CD4-positive, alpha-beta memory T cell (primary cell): ENCODE results near the gene ADCY5. TPM values are rescaled to one million over a fixed set of nuclear protein-coding genes. Genes with fewer than 3 reads are reported as not detected.

Source experiments
- CTCF ChIA-PET: fragments of 350-600 bp; sonication (Branson Sonifier 250); formaldehyde crosslinking; loops from one replicate; lab custom pipeline; 2021; ENCODE audit warnings: inconsistent platforms; ENCODE audit not compliant: partially characterized antibody; lab: Charles Lee
- POLR2A ChIA-PET: fragments of 350-600 bp; sonication (Branson Sonifier 250); formaldehyde crosslinking; loops from one replicate; lab custom pipeline; 2021; ENCODE audit not compliant: partially characterized antibody; lab: Charles Lee
- DNase-seq, 5 donors: peaks; one replicate each; pipeline versions ENCODE4 v3.0.0 to v3.0.0-alpha.2; 2020 to 2022; ENCODE audit warnings: mixed read lengths in 1 of 5
- H3K27ac ChIP-seq: one replicate; pipeline ENCODE4 v1.7.0; 2013; ENCODE audit warnings: low read depth, low read length
- H3K27me3 ChIP-seq: 2 replicates; pipeline ENCODE4 v1.7.0; 2013; ENCODE audit warnings: mild to moderate bottlenecking, low read length, moderate library complexity; ENCODE audit not compliant: insufficient read depth
- H3K36me3 ChIP-seq: 2 replicates; pipeline ENCODE4 v1.7.0; 2013; ENCODE audit warnings: mild to moderate bottlenecking, low read length, moderate library complexity; ENCODE audit not compliant: insufficient read depth
- H3K4me1 ChIP-seq: 2 replicates; pipeline ENCODE4 v1.7.0; 2013; ENCODE audit warnings: mild to moderate bottlenecking, low read length, moderate library complexity; ENCODE audit not compliant: insufficient read depth
- H3K4me3 ChIP-seq, 2 donors: one replicate each; pipeline ENCODE4 v1.7.0; 2013; ENCODE audit warnings: low read length in 2 of 2, mild to moderate bottlenecking in 1 of 2
- H3K9me3 ChIP-seq, 2 donors: one replicate each; pipeline ENCODE4 v1.7.0; 2013; ENCODE audit warnings: low read length in 2 of 2, control low read depth in 1 of 2; ENCODE audit not compliant: control insufficient read depth in 1 of 2
- H3K27ac Mint-ChIP-seq, 7 donors: one replicate each; pipeline ENCODE4 v1.8.0; 2020 to 2021; ENCODE audit warnings: mixed read lengths in 7 of 7, mild to moderate bottlenecking in 6 of 7, inconsistent platforms in 3 of 7, moderate library complexity in 3 of 7
- H3K27me3 Mint-ChIP-seq, 2 donors: one replicate each; pipeline ENCODE4 v1.8.0; 2020 to 2021; ENCODE audit warnings: mixed read lengths in 2 of 2
- H3K36me3 Mint-ChIP-seq, 2 donors: one replicate each; pipeline ENCODE4 v1.8.0; 2020 to 2021; ENCODE audit warnings: mixed read lengths in 2 of 2, inconsistent platforms in 1 of 2, mild to moderate bottlenecking in 1 of 2
- H3K4me1 Mint-ChIP-seq, 4 donors: one replicate each; pipeline ENCODE4 v1.8.0; 2020 to 2021; ENCODE audit warnings: mixed read lengths in 4 of 4, mild to moderate bottlenecking in 1 of 4
- H3K4me3 Mint-ChIP-seq, 8 donors: one replicate each; pipeline ENCODE4 v1.8.0; 2020 to 2021; ENCODE audit warnings: mixed read lengths in 8 of 8, mild to moderate bottlenecking in 7 of 8, moderate library complexity in 6 of 8, inconsistent platforms in 3 of 8
- H3K9me3 Mint-ChIP-seq, 8 donors: one replicate each; pipeline ENCODE4 v1.8.0; 2020 to 2021; ENCODE audit warnings: mixed read lengths in 8 of 8, mild to moderate bottlenecking in 5 of 8, inconsistent platforms in 3 of 8, moderate library complexity in 1 of 8
- intact Hi-C: fragments of 100-400 bp; cut with micrococcal nuclease; formaldehyde crosslinking; loops from one replicate; pipeline ENCODE4 v1.15.1; 2023
- polyA plus RNA-seq, 2 donors: library from polyadenylated mRNA; unstranded; fragments of 300-500 nt; fragmentation: Illumina TruSeq; gene quantifications; one replicate each; pipeline ENCODE4 v1.2.3, GENCODE V29; 2021
- total RNA-seq, 2 experiments: library from RNA; stranded (reverse); gene quantifications; one replicate each; pipeline ENCODE4 v1.2.3, GENCODE V29; 2021

ADCY5 gene
- total and polyA plus RNA-seq, 4 experiments from 2014 or later, result 0.11 TPM; not detected in 3

- CTCF ChIA-PET, result interaction anchor here (1.8 kb wide), 1 partner anchor 17 kb away, joined by 7 read pairs; no protein-coding TSS in a partner anchor
- Mint-ChIP-seq H3K36me3 (no peaks in the 10 kb centered on the region), H3K4me3 (no peak overlapping the region), H3K4me1 (peaks cover 0 to 4% (median under 1%) of the 10 kb centered on the region in 4 donors), H3K27ac (no peak overlapping the region), H3K27me3 (peaks cover 7 to 14% of the 10 kb centered on the region in 2 donors), H3K9me3 (peaks cover 0 to 3% (median 0%) of the 10 kb centered on the region in 8 donors)
- DNase-seq, result no peak
- POLR2A ChIA-PET, result no interaction called here
- no peaks in the 10 kb centered on the region for H3K9me3 ChIP-seq
- no peak overlapping the region for H3K27ac ChIP-seq
- no peaks in the 10 kb centered on the region for H3K27me3 ChIP-seq
- H3K4me3 ChIP-seq, result no peak overlapping the region
- H3K4me1 ChIP-seq, result no peaks in the 10 kb centered on the region
- H3K36me3 ChIP-seq, result no peaks in the 10 kb centered on the region
- intact Hi-C loops, result no loop called here
Observed at GRCh38 chr3:123314359-123315270, 134.3 kb downstream of the ADCY5 start.

DNA sequence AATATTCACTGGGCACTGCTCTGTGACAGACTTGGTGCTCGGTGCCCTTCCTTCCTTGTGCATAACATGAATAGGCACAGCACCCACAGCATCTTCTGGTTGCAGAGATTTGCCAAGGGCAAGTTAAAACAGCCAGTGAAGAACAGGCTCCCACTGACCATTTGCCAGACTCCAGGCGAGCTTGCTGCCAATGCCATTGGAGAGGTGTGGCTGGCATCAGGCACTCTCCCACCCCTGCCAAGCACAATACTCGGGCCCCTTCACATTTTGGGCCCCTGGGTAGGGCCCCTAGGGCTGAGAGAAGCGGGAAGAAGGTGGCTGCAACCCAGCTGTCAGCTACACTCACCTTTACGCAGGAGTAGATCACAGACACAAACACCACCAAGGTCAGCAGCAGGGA, 135.0 kb downstream of the ADCY5 start:
- H3K4me1 Mint-ChIP-seq, result peaks cover 0 to 4% (median under 1%) of the 10 kb centered on the region in 4 donors
- H3K4me3 Mint-ChIP-seq, result peak overlapping the region in 2 of 8 donors; percentile 50 to 53
- no peak for DNase-seq
- no peaks in the 10 kb centered on the region for H3K36me3 Mint-ChIP-seq
- Histone ChIP-seq H3K27me3 (no peaks in the 10 kb centered on the region), H3K9me3 (no peaks in the 10 kb centered on the region), H3K36me3 (no peaks in the 10 kb centered on the region), H3K4me1 (no peaks in the 10 kb centered on the region), H3K27ac (no peak overlapping the region), H3K4me3 (no peak overlapping the region)
- no peak overlapping the region for H3K27ac Mint-ChIP-seq
- peaks cover 7 to 13% of the 10 kb centered on the region in 2 donors for H3K27me3 Mint-ChIP-seq
- CTCF ChIA-PET, result interaction anchor here (1.8 kb wide), 1 partner anchor 18 kb away, joined by 7 read pairs; no protein-coding TSS in a partner anchor
- peaks cover 0 to 3% (median 0%) of the 10 kb centered on the region in 8 donors for H3K9me3 Mint-ChIP-seq
- intact Hi-C loops, result no loop called here
- POLR2A ChIA-PET, result no interaction called here

- no peak overlapping the region for H3K4me3 ChIP-seq
- H3K36me3 ChIP-seq, result no peaks in the 10 kb centered on the region
- Mint-ChIP-seq H3K9me3 (peaks cover 0 to 3% (median 0%) of the 10 kb centered on the region in 8 donors), H3K4me1 (peaks cover 0 to 4% (median under 1%) of the 10 kb centered on the region in 4 donors), H3K36me3 (no peaks in the 10 kb centered on the region), H3K27me3 (peaks cover 8 to 9% of the 10 kb centered on the region in 2 donors), H3K4me3 (no peak overlapping the region), H3K27ac (no peak overlapping the region)
- H3K4me1 ChIP-seq, result no peaks in the 10 kb centered on the region
- CTCF ChIA-PET, result no interaction called here
- H3K27me3 ChIP-seq, result no peaks in the 10 kb centered on the region
- intact Hi-C loops, result no loop called here
- no peak overlapping the region for H3K27ac ChIP-seq
- DNase-seq, result no peak
- POLR2A ChIA-PET, result no interaction called here
- H3K9me3 ChIP-seq, result no peaks in the 10 kb centered on the region
Observed at GRCh38 chr3:123312331-123313265, 136.3 kb downstream of the ADCY5 start.

DNA sequence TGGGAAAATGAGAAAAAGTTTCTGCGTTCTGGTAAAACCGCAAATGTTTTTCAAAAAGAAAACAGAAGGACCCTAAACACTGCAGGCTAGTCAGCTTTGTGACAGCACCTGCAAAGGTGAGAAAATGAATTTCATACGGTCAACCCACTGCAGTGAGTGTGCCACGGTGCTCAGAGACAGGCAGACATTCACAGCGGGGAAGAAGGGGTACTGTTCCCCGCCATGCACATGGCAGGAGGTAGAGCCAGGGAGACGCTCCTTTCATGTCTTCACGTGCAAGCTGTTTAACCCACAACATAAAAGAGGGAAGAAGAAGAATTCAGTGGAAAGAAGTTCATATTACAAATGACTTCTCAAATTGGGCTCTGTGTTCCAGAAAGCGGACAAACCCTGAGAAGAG, 137.7 kb downstream of the ADCY5 start:
- CTCF ChIA-PET, result no interaction called here
- H3K27ac Mint-ChIP-seq, result no peak overlapping the region
- Histone ChIP-seq H3K27ac (no peak overlapping the region), H3K36me3 (no peaks in the 10 kb centered on the region), H3K4me1 (no peaks in the 10 kb centered on the region), H3K9me3 (no peaks in the 10 kb centered on the region), H3K27me3 (no peaks in the 10 kb centered on the region), H3K4me3 (no peak overlapping the region)
- no peak for DNase-seq
- POLR2A ChIA-PET, result no interaction called here
- H3K36me3 Mint-ChIP-seq, result no peaks in the 10 kb centered on the region
- H3K27me3 Mint-ChIP-seq, result peaks cover 8% of the 10 kb centered on the region in 2 donors
- no peak overlapping the region for H3K4me3 Mint-ChIP-seq
- no peaks in the 10 kb centered on the region for H3K9me3 Mint-ChIP-seq
- intact Hi-C loops, result no loop called here
- peaks cover 0 to 4% (median under 1%) of the 10 kb centered on the region in 4 donors for H3K4me1 Mint-ChIP-seq

DNA sequence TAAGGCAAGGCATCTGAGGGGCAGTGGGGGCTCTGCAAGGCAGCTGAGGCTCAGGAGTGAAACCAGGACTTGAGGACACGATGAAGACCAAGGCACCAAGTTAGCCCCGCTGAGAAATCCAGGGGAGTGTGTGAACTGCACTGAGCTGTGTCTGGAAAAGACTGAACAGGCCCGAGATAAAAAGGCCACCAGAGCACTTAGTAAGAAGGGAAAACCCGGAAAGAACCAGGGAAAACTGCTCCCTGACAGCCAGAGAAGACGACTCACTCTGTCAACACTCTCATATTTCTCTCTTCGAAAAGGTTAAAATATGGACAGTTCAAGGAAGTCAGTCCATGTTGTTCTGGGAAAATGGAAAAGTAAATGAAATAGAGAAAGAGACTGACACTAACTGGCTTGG, 138.1 kb downstream of the ADCY5 start:
- Mint-ChIP-seq H3K4me1 (peaks cover 0 to 4% (median under 1%) of the 10 kb centered on the region in 4 donors), H3K27me3 (peaks cover 7 to 8% of the 10 kb centered on the region in 2 donors), H3K27ac (no peak overlapping the region), H3K4me3 (no peak overlapping the region), H3K9me3 (no peaks in the 10 kb centered on the region), H3K36me3 (no peaks in the 10 kb centered on the region)
- Histone ChIP-seq H3K36me3 (no peaks in the 10 kb centered on the region), H3K4me3 (no peak overlapping the region), H3K9me3 (no peaks in the 10 kb centered on the region), H3K4me1 (no peaks in the 10 kb centered on the region), H3K27ac (no peak overlapping the region), H3K27me3 (no peaks in the 10 kb centered on the region)
- no peak for DNase-seq
- CTCF ChIA-PET, result no interaction called here
- intact Hi-C loops, result no loop called here
- POLR2A ChIA-PET, result no interaction called here

- intact Hi-C loops, result no loop called here
Observed at GRCh38 chr3:123310186-123310585, 138.7 kb downstream of the ADCY5 start.

More at GRCh38 chr3:123310186-123310585, 138.7 kb downstream of the ADCY5 start:
- Mint-ChIP-seq H3K27ac (peak overlapping the region in 1 of 7 donors; percentile 23), H3K27me3 (peaks cover 5 to 9% of the 10 kb centered on the region in 2 donors), H3K4me1 (peaks cover 0 to 4% (median under 1%) of the 10 kb centered on the region in 4 donors), H3K36me3 (no peaks in the 10 kb centered on the region), H3K9me3 (no peaks in the 10 kb centered on the region), H3K4me3 (no peak overlapping the region)
- H3K27ac ChIP-seq, result no peak overlapping the region
- no peaks in the 10 kb centered on the region for H3K27me3 ChIP-seq
- H3K4me3 ChIP-seq, result no peak overlapping the region
- H3K4me1 ChIP-seq, result no peaks in the 10 kb centered on the region
- no peaks in the 10 kb centered on the region for H3K36me3 ChIP-seq
- H3K9me3 ChIP-seq, result no peaks in the 10 kb centered on the region
- CTCF ChIA-PET, result no interaction called here
- POLR2A ChIA-PET, result no interaction called here
- no peak for DNase-seq
